Hematopoietic multipotent progenitor cell treated with erythropoietin and hydrocortisone succinate and interleukin-3 and kit ligand, for 4 days (in vitro differentiated cells): ENCODE data around the gene PPP1R16B.
A peak's percentile ranks its signal among the peaks of the same experiment; 100 is the strongest.

Source experiments
- DNase-seq: peaks from one replicate; pipeline ENCODE4 v3.0.0-alpha.2; 2015

PPP1R16B gene

DNA sequence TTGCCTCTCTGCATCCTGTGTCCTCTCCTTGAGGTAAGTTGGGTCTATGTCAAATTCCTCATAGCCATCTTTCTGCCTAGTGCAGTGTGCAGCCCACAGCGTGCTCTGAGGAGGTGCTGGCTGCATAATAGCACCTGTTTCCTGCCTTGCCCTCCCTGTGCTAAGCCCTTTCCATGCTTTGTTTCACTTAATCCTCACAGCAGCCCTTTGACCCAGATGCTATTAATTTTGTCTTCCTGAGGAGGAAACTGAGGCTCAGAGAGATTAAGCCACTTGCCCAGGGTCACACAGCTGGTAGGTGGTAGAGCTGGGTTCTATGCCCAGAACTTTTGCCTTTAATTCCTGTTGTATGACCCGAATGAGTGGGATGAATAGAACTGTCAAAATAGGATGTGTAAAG, 134.2 kb downstream of the PPP1R16B start:
- no peak for DNase-seq

DNA sequence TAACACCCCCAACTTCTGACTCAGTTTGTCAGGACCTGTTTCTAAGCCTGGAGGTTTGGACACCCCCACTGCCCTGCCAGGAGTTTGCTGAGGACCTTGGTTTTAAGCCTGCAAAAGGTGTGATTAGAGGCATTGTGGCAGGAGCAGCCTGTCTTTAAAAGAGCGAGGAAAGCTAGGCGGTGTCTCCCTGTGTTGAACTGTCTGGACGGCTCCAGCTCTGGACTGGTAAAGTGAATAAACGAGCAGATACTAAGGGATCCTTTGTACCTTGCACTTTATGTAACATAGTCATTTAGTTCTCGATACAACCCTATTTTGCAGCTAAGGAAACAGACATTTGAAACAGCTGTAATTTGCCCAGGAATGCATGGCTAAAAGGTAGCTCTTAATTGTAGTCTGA, 135.1 kb downstream of the PPP1R16B start:
- no peak for DNase-seq

DNA sequence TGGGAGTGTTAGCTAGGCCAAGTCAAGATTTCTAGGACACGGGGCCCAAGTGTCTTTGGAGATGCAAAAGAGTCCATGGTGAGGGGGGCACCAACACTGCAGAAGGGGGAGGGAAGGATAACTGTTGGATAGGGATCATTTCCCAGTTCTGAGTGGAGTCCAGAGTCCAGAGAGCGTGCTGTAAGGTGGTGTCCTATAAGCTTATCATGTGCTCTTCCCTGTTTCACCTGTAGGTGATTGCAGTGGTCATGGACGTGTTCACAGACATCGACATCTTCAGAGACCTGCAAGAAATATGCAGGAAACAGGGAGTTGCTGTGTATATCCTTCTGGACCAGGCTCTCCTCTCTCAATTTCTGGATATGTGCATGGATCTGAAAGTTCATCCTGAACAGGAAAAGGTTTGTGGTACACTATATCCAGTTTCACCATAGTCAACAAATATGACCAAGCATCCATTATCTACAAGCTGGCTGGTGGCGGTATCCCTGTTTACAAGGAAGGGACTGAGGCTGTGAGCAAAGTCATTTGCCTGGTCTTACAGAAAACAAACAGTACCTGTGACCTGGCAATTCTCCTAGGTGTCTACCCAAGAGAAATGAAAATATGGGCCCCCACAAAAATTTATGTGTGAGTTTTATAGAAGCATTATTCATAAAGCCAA, 136.4 kb downstream of the PPP1R16B start:
- no peak for DNase-seq

DNA sequence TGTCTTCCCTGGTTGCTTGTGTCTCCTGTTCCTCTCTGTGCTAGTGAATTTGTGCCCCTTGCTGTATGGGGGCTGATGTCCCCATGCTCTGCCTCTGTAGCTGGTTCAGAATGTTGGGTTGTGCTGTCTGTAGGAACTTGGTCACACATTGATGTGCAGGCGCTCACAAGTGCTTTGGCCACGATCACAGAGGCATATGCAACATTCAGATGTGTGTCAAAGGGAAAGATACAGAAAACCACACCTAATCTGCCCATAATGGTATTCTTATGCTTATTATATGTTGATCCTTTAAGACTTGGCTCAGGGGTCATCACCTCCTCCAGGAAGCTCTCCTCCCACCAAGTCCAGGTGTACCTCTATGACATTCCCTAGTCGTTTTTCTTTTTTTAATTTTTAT, 139.5 kb downstream of the PPP1R16B start:
- DNase-seq, result peak; percentile 60

DNA sequence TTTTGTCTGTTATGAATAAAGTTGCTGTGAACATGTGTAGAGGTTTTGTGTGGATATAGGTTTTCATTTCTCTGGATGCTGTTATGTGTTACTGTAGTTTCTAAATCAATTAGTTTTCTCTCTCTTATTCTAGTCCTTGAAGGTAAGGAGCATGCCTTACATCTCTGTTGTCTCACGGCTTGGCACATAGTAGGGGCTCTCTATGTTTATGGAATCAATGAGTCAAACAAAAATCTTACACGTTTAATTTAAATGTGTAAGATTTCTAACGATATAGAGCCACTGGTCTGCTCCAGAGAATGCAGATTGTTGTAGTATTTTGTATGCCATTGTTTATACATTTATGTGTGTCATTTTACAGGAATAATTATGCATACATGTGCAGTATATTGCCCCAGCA, 141.3 kb downstream of the PPP1R16B start:
- no peak for DNase-seq

DNA sequence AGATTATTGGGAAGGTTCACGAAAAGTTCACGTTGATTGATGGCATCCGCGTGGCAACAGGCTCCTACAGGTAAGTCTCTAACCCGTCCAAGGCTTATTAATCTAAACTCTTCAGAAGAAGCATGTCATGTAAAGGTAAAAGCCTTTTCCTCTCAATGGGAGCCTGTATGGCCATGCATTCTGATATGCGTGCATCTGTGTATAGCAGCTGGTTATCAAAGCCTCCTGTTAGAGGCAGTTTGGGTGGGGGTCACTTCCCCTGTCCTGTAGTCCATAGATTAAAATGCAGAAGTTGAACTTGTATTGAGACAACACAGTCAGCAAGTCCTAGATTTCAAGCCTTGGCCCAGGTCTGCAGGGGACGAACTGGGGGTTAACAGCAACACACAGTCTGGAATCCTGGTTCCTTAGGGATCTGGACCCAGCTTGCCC, 142.4 kb downstream of the PPP1R16B start:
- peak; percentile 97 for DNase-seq

DNA sequence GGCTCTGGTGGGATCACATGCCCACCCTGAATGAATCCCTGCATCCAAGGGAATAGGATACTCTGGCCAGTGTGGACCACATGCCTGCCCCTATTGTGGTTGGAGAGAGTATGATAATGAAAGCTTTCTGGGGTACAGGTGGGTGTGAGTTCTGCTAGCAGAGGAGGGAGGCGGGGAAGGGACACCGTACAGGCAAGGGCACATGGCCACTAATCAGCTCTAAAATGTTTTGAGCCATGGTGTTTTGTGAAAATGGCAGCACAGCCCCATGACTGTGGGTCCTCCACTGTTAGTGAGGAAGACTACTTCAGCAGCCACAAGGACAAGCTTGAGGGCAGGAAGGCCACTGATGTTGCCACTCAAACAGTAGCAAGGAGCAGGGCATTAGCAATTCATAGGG, 144.8 kb downstream of the PPP1R16B start:
- DNase-seq, result no peak

DNA sequence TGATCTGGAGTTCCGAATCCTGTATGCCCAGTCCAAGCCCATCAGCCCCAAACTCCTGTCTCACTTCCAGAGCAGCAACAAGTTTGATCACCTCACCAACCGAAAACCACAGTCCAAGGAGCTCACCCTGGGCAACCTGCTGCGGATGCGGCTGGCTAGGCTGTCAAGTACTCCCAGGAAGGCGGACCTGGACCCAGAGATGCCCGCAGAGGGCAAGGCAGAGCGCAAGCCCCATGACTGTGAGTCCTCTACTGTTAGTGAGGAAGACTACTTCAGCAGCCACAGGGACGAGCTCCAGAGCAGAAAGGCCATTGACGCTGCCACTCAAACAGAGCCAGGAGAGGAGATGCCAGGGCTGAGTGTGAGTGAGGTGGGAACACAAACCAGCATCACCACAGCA, 146.1 kb downstream of the PPP1R16B start:
- no peak for DNase-seq

DNA sequence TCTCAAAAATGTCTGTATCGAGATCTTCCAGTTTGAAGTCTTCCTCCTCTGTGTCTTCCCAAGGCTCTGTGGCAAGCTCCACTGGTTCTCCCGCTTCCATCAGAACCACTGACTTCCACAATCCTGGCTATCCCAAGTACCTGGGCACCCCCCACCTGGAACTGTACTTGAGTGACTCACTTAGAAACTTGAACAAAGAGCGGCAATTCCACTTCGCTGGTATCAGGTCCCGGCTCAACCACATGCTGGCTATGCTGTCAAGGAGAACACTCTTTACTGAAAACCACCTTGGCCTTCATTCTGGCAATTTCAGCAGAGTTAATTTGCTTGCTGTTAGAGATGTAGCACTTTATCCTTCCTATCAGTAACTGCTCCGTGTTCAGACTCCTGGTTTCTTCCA, 146.7 kb downstream of the PPP1R16B start:
- DNase-seq, result no peak

DNA sequence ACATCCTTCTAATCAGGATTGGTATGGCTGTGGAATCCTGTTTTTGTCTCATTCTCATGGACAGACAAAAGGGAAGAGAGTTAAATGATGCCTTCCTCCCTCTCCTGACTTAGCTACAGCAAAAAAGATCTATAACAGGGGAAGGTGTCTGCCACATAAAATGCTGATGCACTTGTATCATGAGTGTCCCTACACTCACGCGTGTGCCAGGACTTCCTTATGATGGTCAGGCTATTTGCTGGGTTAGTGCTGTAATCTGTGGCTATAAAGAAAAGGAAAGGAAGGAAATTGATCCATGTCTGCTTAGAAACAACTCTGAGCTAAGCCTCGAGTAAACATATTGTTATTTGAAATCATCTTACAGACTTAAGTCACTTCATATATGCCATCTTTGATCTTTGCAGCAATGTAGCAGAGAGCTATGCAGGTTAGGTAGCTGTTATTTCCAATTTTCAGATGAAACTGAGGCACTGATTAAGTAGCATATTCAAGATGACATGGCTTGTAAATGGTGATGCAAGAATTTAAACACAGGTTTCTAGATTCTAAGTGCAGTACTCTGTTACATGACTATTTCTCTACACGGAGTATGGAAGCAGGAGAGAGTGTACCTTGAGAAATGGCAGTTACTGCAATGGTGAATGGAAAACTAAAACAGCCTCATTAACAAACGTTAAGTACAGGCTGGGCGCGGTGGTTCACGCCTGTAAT, 148.3 kb downstream of the PPP1R16B start:
- no peak for DNase-seq

DNA sequence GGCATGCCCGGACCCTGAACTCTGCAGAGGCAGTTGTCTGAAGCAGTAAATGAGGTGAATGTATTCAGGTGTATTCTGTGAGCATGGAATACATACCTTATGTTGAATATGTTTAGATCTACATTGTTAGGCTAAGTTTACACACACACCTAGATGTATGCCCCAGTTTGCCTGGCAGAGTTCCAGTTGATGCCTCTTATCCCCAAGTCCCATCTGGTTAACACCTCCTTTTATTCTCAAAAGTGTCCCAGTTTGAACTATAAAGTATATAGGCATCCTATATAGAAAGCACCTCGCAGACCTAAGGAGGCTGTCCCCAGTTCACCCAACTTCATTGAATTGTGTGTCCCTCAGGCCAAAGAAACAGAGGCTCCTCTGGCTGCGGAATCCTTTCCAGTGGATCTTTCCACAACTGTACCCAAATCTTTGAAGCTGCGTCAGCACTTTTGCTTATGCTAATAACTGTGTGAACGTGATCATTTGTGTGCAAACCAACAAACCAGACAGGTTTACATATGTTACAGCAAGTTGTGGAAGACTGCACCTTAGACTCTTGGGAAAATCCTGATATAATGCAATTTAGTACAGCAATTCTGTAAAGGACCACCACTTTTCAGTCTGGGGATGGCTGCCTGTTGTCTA, 151.9 kb downstream of the PPP1R16B start:
- DNase-seq, result peak; percentile 51

DNA sequence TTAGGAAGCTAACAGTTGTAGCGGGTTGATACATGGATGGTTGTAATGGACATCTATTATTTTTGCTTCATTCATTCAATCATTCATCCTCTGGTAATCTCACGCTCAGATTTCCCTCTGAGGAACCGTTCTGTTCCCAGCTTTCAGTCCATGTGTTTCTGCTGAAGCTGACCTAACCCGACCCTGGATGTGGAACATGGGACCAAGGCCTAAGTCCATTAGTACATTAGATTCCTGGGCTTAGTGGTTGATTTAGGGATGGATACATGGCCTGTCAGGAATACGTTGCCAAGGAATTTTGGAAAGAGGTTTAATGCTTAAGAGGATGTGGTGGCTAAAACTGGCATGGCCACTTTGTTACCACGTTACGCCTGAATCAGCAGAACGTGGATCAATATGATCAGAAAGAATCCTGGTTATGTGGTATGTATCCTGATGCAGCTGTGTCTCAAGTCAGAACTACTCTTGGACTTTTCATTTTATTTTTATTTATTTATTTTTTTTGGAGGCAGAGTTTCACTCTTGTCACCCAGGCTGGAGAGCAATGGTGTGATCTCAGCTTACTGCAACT, 152.5 kb downstream of the PPP1R16B start:
- no peak for DNase-seq

DNA sequence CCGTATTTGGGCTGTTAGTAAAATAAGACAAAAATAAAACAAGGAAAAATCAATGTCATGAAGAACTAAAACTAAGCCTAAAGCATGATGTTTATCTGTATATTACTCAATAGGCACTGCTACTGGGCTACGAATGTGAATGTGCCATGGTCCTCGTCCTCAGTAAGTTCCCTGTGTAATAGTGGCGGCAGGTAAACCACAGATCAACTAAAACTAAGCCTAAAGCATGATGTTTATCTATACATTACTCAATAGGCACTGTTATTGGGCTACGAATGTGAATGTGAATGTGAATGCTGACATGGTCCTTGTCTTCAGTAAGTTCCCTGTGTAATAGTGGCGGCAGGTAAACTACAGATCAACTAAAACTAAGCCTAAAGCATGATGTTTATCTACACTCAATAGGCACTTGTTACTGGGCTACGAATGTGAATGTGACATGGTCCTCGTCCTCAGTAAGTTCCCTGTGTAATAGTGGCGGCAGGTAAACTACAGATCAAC, 154.7 kb downstream of the PPP1R16B start:
- DNase-seq, result peak; percentile 35

DNA sequence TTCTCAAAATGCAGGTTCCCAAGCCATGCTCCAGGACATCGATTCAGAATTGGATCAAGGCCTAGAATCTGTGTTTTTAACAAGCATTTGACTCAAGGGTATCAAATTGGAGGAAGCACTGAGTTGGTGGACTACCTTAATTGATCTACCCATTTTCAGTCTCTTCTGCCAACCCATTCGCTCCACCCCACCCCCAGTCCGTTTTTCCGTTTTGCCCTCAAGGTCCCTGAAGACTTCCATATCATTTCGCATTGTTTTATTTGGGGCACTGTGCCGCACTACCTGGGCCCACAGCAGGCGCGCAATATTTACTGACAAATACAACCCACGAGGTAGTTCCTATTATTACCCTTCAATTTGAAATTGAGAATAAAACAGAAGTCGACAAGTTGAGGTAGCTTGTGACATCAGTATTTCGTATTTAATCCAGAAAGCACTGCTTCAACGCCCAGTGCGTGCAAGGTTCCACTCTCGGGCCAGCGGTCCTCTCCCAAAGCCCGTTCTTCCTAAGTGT, 156.1 kb downstream of the PPP1R16B start:
- DNase-seq, result peak; percentile 44

DNA sequence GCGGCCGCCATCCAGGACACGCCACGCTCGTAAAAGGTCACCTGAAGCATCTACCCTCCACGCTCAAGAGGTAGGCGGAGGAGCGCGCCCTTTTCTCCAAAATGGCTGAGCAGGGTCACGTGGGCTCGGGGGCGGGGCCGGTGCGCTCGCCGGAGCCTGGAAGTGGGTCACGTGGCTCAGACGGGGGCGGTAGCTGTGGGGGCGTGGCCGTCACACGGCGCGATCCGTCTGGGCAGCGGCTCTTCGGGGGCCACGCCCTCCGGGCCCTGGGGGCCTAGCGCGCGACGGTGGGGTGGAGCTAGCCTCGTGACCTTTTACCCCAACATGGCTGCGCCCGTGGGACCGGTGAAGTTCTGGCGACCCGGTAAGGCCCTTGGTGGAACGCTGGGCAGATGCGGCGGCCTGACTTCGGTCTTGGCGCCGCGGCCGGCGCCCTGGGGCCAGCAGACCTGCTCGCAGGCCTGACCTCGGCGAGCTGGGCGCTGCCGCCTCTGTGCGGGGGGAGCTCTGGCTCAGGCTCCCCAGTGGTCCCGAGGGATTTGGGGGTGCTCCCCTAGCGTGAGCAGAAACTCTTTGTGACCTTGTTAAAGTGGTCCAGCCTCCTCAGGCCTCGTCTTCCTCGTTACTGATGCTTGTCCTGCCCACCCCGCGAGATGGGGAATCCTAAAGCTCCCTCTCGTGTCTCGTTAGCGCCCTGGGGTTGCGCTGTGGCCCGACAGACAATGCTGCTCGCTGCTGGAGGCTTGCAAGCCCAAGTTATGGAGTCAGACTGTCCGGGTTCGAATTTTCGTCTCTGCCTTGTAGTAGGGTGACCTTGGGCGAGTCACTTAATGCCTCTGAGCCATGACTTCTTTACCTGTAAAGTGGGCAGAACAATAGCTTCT, 156.8 kb downstream of the PPP1R16B start, which contains the start of gene DHX35:
Gene DHX35 (plus strand): TSS at position 301 of the 884 bp plus-strand sequence. CDS start 24 bp downstream, at position 325.
- peak; percentile 99 for DNase-seq

DNA sequence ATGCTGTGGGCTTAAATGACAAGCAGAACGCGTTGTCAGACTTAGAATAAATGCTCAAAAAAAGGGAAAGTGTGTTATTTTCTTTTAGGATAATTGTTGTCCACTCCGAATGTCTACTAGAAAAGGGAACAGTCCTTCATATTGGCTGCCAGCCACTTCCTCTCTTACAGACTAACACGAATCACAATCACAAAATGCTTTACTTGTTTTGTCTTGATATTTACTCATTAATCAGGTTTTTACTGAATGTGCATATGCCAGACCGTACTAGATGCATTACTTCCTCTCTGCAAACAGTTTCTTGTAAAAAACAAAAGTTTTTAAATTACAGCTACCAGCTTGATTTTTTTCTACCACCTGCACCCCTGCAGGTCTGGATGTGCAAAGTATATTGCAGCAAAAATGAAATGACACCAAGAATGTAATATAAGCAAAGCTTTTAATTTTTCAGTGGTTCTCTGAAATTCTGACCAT, 157.5 kb downstream of the PPP1R16B start:
- peak; percentile 60 for DNase-seq

DNA sequence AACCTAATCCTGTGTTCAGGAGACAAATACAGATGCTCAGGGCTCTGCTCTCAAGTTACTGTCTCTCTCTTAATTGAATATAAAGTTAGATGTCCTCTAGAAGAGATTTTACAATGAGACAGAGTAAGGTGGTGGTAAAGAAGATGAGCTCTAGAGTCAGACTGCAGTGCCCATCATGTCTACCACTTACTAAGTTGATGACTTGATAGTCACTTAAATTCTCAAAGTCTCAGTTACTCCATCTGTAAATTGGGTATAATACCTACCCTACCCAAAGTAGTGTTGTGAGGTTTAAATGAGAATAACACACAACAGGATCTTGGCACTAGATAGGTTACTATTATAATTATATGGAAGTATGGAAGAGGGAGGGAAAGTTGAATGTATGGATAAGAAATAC, 158.2 kb downstream of the PPP1R16B start:
- DNase-seq, result no peak

DNA sequence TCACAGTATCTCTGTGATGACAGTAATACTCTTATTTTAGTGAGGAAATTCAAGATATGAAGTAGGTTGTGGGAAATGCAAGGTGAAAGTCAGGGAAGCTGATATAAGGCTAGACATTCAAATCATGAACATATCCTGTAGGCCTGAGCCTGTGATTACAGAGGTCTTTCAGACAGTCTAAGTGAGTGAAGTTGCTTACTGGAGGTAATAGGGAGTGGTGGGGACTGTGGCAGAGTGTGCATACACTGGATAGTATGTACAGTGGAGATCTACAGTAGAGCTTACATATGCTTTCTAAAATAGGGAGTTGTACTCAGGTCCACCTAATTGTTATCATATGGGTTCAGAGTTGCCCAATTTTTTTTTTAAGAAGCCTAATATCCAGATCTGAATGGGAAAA, 159.8 kb downstream of the PPP1R16B start:
- no peak for DNase-seq

DNA sequence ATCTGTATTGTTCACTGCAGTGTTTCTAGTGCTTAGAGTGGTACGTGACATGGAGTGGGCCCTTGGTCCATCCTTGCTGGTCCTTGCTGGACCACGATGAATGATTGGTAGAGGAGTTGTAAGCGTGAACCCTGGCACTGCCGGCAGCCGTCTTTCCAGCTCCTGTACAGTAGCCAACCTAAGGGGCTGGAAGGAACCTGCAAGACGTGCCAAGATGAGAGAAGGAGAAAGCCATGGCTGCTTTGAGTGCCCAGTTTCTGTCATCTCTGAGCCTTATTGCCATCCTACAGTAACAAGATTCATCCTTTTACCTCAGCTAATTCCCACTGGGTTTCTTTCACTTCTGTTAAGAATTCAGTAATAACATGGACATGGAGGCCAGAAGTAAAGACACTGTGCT, 162.6 kb downstream of the PPP1R16B start:
- DNase-seq, result no peak

DNA sequence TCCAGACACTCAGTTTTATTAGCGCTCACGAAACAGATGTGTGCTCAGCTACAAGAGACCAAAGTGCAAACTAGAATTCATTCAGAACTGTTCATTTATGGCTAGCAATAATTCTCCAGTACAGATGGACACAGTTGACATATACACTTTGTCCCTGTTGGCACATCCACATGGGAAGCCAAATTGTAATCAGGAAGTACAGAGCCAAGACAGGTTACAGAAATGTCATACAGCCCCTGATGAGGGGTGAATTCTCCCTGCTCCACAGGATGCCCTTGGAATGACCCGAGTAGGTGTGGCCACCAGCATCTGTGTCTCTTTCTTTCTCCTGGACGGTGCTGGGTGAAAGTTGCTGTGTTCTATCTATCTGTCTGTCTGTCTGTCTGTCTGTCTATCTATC, 164.2 kb downstream of the PPP1R16B start:
- no peak for DNase-seq

DNA sequence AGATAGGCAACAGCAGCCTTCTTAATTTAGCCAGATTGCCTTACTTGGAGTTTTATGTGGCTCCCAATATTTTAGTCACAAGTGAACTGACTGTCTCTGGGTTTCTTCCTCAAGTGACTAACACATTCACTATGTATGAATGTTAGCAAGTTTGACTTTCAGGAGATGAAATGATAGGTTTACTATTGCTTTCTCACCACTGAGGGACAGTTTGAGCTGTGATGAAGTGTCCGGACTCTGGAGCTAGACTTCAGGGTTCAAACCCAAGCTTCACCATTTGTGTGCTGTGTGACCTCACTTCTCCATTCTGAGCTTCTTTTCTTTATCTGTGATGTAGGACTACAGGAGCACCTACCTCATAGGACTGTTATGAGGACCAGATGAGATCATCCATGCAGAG, 164.8 kb downstream of the PPP1R16B start:
- no peak for DNase-seq
